Measurements from ENCODE around the gene FNDC3B.
"Not testable (repeated sequence)": the region's sequence is repeated elsewhere in the genome, so short reads cannot be mapped to it uniquely, and the experiment has no call there.

The FNDC3B gene

DNA sequence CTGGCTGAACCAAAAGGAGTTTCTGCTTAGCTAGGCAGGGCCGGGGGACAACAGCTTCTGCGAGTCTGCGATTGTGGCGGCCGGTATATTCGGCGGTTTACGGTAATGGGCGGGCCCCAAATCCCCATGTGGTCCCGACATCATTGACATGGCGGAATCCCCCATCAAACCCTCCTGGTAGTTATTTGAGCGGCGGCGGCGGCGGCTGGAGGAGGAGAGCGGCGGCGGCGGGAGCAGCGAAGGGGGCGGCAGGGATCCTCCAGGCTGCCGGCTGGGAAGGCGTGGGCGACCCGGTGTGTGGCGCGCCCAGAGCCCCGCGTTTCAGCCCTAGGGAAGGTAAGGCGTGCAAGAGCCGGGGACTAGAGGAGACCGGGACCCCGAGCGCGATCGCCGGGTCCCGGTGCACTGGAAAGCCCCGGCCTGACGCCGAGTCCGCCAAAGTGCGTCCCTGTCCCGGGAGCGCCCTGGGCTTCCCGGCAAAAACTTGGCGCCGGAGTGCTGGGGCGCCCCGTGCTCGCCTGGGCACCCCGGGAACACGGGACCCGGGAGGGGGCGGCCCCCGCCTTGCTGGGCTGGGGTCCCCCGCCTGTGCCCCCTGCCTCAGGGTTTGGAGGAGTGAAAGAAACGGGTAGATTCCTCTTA is at the start of gene FNDC3B:
FNDC3B (plus strand) TSS at position 143 of the 642 bp plus-strand sequence. CDS start 72,902 bp downstream, outside the sequence.
- DNase-seq, result peak; percentile 97

DNA sequence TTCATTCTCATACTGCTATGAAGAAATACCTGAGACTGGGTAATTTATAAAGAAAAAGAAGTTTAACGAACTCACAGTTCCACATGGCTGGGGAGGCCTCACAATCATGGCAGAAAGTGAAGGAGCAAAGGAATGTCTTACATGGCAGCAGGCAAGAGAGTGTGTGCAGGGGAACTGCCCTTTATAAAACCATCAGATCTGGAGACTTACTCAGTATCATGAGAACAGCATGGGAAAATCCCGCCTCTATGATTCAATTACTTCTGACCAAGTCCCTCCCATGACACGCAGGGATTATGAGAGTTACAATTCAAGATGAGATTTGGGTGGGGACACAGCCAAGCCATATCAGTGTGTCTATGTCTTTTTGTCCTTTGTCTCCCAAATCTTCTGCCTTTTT is 49.1 kb upstream of the FNDC3B start:
- not testable (repeated sequence) for DNase-seq

DNA sequence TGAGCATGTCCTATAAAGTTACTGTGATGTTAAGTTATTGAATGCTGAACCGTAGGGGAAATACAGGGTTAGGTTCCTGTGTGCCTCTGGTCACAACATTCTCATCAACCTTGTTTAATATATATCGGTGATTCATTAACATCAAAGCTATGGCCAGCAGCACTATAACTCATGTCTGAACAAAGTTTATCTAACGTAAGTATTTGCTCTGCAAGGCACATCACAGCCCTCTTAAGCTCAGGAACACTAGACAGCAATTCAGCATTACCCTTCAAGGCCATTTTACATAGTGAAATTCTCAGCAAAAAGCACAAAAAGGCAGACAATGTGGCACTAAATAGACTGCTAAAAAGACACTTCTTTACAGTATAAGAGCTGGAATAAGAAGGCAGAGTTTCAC is 48.2 kb upstream of the FNDC3B start:
- DNase-seq, result no peak

DNA sequence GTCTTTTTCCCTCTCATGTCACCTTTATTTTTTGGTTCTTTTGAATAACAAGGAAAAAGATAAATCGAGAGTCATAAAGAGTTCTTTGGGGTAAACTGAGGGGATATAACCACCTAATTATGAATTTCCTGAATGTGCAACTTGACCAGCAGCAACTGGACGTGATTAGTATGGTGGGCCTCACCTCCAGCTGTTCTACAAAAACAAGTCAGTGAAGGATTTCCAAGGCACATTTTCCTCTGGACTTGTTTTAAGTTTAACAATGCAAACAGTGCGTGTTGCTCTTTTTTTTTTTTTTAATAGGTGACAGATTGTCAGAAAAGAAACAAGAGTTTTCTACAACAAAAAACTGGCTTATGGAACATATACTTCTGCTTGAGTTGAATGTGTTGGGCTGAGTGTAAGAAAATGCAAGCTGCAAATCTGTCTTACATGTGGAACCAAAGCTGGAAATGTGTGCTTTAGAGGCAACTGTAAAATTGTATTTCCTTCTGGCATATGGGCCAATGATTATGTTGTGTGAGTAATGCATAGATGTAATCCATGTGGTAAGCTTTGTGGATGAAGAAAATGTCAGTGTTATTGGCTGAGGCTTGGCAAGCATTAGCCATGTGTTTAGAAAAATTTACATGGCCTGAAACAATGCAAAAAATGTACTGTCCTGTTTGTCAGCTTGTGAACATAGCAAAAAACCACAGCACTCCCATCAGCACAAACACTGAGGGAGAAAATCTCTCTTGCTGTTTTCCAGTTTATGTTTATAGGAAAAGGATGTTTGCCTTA is 44.5 kb upstream of the FNDC3B start:
- DNase-seq, result no peak

DNA sequence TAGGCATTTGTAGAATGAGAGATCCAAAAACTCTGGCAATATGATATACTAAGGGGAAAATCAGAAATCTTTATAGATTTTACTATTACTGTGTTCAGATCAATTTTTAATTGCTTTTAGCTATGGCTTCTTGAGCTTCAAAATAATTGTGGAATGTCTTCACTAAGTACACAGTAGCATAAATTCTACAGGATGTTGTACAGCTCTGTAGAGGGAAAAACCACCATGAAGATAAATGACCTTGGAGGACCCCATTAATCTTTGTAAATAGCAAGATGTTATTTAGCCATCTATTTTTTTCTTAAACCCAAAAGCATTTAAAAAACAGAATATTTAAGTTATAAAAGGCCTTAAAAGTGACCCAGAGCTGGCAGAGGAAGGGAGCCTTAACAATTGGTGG is 43.9 kb upstream of the FNDC3B start:
- no peak for DNase-seq

DNA sequence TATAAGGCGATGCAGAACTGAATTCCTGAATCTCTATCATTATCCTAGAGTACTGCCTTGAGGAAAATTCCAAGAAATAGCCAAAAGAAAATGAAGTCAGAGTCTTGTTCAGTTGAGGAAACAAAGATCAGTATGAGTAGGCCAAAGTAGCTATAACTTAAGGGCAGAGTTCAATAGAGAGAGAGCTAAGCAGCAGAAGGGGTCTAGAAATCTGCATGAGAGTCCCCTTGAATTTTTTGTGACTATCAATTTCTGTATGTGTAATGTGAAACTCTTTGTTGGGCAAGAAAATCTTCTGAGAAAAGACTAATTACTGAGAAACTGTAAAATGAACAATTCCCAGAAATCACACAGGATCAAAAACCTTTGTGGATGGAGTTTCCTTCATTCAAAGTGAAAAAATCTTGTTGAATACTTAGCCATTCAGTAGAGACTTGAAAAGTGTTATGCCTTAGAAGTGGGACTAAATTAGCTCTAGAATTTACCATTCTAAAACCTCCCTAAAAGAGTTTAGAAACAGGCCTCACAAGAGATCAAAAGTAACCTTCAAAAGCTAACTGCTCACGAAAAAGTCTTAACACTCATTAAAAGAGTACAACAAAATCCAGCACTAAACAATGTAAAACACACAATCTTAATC is 43.1 kb upstream of the FNDC3B start:
- no peak for DNase-seq

DNA sequence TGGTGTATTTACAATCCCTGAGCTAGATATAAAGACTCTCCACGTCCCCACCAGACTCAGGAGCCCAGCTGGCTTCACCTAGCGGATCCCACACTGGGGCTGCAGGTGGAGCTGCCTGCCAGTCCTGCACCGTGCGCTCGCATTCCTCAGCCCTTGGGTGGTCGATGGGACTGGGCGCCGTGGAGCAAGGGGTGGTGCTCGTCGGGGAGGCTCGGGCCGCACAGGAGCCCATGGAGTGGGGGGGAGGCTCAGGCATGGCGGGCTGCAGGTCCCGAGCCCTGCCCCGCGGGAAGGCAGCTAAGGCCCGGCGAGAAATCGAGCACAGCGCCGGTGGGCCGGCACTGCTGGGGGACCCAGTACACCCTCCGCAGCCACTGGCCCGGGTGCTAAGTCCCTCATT is 40.6 kb upstream of the FNDC3B start:
- not testable (repeated sequence) for DNase-seq

DNA sequence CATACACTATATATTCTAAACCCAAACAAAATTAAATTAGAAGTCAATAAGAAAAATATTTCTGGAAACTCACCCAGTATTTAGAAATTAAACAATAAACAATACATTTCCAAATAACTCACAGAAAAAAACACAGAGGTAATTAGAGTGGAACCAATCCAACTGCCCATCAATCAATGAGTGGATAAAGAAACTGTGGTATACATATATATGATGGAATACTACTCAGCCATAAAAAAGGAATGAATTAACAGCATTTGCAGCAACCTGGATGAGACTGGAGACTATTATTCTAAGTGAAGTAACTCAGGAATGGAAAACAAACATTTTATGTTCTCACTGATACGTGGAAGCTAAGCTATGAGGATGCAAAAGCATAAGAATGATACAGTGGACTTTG is 37.8 kb upstream of the FNDC3B start:
- DNase-seq, result not testable (repeated sequence)

DNA sequence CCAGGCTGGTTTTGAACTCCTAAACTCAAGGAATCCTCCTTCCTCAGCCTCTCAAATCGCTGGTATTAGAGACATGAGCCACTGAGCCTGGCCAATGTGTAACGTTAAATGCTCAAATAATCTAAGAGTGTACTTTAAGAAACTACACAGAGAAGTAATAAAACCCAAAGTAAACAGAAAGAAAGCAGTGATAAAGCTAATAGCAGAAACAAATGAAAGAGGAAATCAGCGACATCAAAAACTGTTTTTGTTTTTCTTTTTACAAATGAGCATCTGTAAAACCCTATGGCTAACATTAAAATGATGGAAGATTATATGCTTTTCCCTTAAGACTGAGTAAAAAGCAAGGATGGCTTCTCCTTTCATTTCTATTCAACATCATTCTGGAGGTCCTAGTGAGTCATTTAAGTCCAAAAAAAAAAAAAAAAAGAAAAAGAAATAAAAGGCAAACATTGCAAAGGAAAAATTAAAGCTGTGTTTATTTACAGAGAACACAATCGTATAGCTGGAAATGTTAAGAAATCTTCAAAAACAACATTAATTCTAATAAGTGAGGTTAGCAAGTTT is 36.8 kb upstream of the FNDC3B start:
- no peak for DNase-seq

DNA sequence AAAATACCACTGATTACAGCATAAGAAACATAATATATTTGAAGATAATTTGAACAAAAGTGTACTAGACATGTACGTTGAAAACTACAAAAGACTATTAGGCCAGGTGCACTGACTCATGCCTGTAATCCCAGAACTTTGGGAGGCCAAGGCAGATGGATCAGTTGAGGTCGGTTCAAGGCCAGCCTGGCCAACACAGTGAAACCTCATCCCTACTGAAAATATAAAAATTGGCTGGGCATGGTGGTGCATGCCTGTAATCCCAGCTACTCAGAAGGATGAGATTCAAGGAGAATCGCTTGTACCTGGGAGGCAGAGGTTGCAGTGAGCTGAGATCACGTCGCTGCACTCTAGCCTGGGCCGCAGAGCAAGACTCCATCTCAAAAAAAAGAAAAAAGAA is 36.2 kb upstream of the FNDC3B start:
- no peak for DNase-seq

DNA sequence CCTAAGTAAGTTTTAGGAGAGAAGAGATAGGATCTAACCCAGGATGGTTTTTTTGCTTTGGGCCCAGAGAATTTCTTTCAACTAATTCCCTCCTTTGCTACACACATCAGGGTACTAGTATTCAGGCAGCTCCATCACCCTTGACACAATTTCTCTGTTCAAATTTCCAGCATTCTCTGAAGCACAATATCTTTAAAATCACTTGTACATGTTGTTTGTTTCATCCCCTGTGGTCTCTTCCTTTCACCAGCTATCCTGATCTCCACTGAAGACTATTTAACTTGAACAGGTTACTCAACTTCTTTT is 32.4 kb upstream of the FNDC3B start:
- no peak for DNase-seq

DNA sequence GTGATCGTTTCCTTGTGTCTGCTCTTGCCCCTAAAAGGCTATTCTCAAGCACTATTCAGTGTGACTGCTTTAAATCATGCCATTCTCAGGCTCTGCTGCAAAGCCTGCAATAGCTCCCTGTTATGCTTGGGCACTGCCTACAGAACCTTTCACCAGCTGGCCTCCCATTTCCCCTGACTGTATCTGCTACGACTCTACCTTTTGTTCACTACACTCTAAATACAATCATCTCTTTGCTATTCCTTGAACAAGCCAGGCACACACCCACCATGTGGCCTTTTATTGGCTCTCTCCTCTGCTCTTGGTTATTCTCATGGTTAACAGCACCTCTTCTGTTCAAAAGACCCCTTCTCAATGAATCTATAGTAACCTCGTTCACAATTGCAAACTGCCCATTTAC is 29.6 kb upstream of the FNDC3B start:
- DNase-seq, result no peak

DNA sequence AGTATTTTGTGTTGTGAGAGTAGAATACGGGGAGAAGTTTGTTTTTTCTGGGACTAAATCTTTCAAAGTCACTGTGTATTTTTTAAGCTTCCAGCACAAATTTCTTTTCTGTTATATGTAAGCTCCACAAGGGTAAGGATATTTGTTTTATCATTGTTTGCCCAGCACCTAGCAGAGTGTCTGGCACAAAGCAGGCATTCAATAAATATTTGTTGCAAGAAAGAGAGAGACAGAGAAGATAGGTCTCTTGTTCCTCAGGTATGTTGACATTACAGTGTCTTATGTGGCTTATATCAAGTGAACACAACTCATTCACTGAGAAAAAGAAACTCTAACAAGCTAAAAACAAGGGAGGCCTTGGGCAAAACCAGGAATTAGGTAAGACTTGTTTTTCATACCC is 26.6 kb upstream of the FNDC3B start:
- no peak for DNase-seq

DNA sequence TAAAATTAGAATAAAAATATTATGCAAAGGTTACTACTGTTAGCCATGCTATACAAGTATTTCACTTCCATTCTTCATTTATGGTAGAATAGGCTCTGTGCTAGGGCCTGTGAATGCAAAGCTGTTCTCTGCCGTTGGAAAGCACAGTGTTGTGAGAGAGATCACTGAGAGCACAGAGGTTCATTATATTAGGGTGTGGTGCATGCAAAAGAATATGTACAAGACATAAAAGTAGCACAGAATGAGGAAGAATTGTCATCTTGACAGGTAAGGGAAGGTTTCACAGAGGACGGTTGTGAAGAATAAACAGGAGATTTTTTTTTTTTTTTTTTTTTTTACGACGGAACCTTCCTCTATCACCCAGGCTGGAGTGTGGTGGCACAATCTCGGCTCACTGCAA is 25.2 kb upstream of the FNDC3B start:
- no peak for DNase-seq

DNA sequence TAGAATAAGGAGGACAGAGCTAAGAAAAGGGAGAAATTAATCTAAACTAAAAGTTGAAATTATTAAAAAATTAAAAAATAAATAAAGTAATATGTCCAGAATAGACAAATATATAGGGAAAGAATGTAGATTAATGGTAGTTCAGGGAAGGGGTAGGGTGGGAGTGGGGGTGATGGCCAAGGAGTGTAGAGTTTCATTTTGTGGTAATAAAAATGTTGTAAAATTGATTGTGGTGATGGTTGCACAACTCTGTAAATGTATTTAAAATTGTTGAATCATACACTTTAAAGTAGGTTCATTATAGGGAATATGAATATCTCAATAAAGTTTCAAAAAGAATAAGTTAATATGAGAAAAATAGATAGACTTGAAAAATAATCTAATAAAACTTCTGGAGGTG is 21.0 kb upstream of the FNDC3B start:
- DNase-seq, result no peak

DNA sequence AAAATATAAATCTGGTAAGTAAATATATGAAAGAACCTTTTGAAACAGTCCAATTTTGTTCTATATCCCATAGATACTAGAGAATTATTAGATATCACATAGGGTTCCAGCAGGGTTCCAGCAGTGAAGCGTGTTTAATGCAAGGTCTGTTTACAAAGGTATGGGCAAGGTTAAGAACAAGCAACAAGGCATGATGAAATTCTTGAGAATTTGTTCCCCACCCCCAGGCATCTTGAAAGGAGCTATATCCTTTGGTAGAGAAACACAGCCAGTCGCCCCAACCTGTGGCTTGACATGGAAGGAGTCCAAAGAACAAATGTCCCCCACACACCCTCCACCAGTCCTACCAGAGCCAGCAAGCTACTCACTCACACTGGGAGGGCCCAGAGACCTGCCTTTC is 18.6 kb upstream of the FNDC3B start:
- DNase-seq, result no peak

DNA sequence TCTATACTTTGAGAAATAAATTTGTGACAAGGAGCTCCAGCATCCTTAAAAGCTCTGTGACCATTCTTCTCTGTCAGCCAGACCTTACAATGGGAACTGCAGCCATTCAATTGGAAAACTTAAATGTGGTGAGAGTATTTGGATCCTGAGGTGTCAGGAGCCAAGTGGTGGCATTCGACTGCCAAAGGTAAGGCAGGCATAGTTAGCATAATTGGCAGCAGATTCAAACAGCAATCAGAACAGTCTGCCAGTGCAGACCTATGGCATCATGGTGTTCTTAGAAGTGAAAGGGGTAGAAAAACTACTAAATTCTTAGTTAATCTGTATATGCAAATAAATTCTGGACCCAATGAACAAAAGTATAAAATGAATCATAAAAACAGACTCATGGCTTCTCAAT is 18.2 kb upstream of the FNDC3B start:
- no peak for DNase-seq

DNA sequence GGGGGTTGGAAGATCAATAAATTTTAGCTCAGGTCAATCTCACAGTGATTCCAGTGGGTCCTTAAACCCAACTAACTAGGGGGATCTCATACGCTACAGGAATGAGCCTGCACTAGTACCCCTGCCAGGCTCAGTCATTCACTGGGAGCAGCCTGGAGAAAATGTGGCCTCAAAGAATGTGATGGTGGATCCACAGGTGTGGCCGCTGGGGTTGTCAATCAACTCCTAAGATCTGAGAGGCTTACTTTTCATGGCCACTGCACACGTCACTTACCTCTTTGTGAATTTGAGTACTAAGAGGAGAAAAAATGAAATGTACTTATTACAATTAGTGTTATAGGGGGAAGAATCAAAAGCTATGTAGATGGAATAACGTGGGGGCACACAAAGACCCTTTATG is 17.5 kb upstream of the FNDC3B start:
- no peak for DNase-seq

DNA sequence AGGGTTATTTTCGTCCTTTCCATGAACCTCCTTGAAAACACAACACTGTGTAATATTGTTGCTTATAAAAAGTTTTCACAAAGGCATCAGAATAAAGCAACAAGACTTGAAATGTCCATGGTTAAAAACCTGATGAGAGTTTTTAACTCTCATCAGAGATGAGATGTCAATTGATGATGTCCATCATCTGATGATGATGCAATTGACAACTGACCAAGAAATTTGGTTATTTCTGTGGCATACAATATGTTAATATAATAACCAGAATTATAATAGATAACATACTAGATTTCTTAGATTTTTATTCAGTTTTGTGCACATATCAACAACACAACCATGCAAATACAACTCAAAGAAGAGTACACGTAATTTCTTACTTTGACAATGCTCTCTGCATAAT is 15.5 kb upstream of the FNDC3B start:
- DNase-seq, result no peak

DNA sequence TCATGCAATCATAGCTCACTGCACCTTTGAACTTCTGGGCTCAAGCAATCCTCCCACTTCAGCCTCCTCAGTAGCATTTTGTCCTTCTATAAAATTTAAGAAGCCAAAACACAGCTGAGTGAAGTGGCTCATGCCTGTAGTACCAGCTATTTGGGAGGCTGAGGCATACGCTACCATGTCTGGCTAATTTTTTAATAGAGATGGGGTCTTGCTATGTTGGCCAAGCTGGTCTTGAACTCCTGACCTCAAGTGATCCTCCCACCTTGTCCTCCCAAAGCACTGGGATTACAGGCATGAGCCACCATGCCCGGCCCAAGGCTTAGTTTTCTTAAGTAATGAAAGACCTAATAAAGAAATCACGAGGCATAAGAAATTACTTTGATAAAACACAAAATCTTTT is 14.7 kb upstream of the FNDC3B start:
- no peak for DNase-seq

DNA sequence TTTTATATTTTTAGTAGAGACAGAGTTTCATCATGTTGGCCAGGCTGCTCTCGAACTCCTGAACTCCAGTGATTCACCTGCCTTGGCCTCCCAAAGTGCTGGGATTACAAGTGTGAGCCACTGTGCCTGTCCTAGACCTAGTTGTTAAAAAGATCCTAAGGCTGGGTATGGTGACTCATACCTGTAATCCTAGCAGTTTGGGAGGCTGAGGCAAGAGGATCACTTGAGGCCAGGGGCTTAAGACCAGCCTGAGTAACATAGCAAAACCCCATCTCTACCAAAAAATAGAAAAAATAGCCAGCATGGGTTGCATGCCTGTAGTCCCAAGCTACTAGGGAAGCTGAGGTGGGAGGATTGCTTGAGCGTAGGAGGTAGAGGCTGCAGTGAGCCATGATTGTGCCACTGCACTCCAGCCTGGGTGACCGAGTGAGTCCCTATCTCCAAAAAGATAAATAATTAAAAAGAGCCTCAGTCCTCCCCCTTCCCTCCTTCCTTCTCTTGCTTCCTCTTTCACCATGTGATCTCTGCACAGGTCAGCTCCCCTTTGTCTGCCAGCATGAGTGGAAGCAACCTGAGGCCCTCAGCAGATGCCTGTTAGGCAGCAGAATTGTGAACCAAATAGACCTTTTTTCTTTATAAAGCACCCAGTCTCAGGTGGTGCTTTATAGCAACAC is 9.8 kb upstream of the FNDC3B start:
- DNase-seq, result no peak

DNA sequence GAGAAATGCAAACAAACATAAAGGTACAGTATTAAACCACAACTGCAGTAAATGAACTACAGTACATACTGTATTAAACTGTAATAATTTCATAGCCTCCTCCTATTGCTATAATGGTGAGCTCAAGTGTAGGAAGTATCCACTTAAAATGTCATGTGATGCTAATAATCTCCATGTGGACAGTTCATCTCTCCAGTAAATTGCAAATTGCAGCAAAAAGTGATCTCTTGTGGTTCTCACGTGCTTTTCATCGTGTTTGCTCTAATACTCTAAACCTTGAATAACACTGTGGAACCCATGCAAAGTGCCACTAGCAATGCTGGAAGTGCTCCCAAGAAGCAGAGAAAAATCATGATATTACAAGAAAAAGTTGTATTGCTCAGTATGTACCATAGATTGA is 9.2 kb upstream of the FNDC3B start:
- no peak for DNase-seq

DNA sequence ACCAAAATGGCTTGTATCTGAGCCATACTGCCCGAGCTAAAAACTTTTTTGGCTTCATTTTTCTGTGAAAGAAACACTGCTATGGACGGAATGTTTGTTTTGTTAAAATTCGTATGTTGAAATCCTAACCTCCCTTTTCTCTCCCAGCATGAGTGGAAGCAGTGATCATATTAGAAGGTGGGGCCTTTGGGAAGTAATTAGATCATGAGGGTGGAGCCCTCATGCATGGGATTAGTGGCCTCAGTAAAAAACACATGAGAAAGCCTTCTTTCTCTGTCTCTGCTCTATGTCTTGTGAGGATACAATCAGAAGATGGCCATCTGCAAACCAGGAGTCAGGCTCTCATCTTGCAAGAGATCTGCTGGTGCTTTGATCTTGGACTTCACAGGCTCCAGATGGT is 7.4 kb upstream of the FNDC3B start:
- DNase-seq, result no peak

DNA sequence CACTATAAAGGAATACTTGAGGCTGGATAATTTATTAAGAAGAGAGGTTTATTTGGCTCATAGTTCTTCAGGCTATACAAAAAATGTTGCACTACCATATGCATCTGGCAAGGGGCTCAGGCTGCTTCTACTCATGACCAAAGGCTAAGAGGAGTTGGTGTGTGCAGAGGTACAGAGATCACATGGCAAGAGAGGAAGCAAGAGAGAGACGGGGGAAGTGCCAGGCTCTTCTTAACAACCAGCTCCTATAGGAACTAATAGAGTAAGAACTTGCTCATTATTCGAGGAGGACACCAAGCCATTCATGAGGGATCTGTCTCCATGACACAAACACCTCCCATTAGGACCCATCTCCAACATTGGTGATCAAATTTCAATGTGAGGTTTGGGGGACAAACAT is 6.0 kb upstream of the FNDC3B start:
- no peak for DNase-seq

Data from NCI-H526 treated with DMSO at 0.1 percent for 48 hours (cell line).